ENCODE measurements around the gene ZNF311. TPM values are rescaled to one million over a fixed set of nuclear protein-coding genes. Genes with fewer than 3 reads are reported as not detected.

Gene ZNF311
- total RNA-seq, 2 experiments from 2014 or later: 0.31 to 0.43 TPM

DNA sequence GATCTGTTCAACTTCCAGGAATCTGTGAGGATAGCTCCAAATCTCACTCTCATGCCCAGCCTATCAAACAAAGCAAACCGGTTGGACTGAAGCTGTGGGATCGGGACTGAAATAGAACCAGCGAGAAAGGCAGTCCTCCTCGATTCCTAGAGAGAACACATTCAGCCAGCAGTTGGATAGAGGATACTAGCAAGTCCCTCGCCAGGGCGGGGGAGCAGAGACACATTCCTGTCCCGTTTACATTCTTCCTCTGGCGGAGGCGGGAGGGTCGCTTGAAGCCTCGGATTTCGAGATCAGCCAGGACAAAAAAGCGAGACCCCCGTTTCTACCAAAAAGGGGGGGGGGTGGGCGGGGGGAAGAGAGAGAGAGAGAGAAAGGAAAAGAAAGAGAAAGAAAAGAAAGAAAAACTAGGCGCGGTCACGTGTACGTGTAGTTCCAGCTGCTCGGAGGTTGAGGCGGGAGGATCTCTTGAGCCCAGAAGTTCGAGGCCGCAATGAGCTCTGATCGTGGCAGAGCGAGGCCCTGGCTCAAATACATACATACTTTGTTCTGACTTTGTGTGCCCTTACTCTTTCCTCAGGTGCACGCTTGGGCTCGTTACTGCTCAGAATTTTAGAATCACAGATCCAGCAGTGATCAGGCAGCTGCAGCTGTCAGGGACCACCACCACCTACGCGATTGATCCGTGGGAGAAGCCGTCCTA is 19.5 kb downstream of the ZNF311 start:
- Mint-ChIP-seq H3K4me3 (peak overlapping the region; percentile 69), H3K27ac (no peak overlapping the region), H3K9me3 (no peaks in the 10 kb centered on the region), H3K36me3 (ENCODE audit: low read depth) (peaks cover 5% of the 10 kb centered on the region), H3K27me3 (peaks cover 26% of the 10 kb centered on the region), H3K4me1 (ENCODE audit: low read depth) (peaks cover 43% of the 10 kb centered on the region)
- ChIA-PET POLR2A (interaction anchor here (0.6 to 1.0 kb wide), 2 partner anchors 90 to 132 kb away, joined by 3 read pairs; no protein-coding TSS in a partner anchor), CTCF (interaction anchor here (0.7 to 3.0 kb wide), 4 partner anchors 31 to 149 kb away, joined by 3 to 14 read pairs (median 4); no protein-coding TSS in a partner anchor)
- ATAC-seq (no peak), DNase-seq (peak; percentile 51)
- intact Hi-C loops (cut with micrococcal nuclease): loop anchor here (10.0 kb wide), 2 partner anchors 121 to 151 kb away; no protein-coding TSS in a partner anchor
- TF ChIP-seq, protein P1, sequence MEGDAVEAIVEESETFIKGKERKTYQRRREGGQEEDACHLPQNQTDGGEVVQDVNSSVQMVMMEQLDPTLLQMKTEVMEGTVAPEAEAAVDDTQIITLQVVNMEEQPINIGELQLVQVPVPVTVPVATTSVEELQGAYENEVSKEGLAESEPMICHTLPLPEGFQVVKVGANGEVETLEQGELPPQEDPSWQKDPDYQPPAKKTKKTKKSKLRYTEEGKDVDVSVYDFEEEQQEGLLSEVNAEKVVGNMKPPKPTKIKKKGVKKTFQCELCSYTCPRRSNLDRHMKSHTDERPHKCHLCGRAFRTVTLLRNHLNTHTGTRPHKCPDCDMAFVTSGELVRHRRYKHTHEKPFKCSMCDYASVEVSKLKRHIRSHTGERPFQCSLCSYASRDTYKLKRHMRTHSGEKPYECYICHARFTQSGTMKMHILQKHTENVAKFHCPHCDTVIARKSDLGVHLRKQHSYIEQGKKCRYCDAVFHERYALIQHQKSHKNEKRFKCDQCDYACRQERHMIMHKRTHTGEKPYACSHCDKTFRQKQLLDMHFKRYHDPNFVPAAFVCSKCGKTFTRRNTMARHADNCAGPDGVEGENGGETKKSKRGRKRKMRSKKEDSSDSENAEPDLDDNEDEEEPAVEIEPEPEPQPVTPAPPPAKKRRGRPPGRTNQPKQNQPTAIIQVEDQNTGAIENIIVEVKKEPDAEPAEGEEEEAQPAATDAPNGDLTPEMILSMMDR (IDR thresholded peaks at IDR 0.05): no peak

DNA sequence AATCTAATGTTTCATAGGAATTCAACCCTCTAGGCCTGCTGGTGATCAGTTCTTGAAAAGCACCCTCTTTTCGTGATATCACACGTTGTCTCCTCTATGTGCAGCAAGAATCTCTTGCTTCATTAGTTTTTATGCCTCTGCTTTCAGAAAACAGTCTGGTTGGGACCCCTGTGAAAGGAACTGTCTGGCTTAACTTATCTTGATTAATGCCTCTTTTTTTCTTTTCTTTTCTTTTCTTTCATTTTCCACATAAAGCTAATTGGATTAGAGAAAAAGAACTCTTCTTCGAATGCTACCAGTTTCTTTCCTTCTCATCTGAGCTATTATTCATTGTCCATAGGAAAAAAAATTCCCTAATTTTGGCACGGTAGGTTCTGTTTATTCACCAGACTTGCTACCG is 21.3 kb downstream of the ZNF311 start:
- ATAC-seq (no peak), DNase-seq (no peak)
- ChIA-PET POLR2A (interaction anchor here (0.7 kb wide), 1 partner anchor 93 kb away, joined by 4 read pairs; no protein-coding TSS in a partner anchor), CTCF (interaction anchor here (1.4 to 3.0 kb wide), 2 partner anchors 20 to 32 kb away, joined by 3 to 14 read pairs; no protein-coding TSS in a partner anchor)
- Mint-ChIP-seq H3K27ac (no peak overlapping the region), H3K9me3 (no peaks in the 10 kb centered on the region), H3K4me3 (no peak overlapping the region), H3K4me1 (ENCODE audit: low read depth) (peaks cover 48% of the 10 kb centered on the region), H3K36me3 (ENCODE audit: low read depth) (peaks cover 5% of the 10 kb centered on the region), H3K27me3 (peaks cover 34% of the 10 kb centered on the region)
- intact Hi-C loops (cut with micrococcal nuclease): loop anchor here (5.0 to 10.0 kb wide), 3 partner anchors 33 to 149 kb away; no protein-coding TSS in a partner anchor
- TF ChIP-seq, protein P1 (IDR thresholded peaks at IDR 0.05): no peak

DNA sequence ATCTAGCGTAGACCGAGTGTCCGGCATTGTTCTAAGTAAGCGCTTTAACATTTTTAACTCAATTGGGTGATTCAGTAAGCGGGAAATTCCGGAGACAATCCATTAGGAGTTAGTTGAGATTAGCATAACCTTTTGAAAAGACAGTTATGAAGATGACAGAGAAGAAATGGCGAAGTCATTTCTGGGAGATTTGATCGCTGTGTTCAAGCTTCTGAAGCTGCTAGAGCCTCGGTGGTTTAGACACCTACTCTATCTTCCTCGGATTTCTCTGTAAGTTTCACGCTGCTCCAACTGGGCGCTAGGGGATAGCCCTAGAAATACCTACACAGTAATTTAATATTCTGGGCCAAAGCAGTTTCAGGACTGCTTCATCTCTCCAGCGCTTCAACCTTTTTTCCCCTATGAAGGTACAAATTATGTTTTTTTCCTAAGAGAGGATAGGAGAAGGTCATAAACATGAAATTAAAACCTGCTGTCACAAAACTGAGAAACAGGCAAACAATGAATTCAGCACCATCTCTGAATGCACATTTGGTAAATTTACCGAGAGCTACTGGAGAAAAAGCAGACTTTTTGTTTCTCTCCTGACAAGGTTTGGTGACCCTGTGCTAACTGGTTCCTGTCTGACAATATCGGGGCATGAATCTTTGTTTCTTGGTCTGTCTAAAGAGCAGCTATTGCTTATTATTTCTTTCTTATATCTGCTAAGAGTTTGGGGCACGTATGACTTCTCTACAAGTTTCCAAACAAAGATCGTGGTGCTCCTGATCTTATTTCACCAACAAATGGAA is 22.4 kb downstream of the ZNF311 start:
- ATAC-seq (peak; percentile 18), DNase-seq (peak; percentile 20)
- Mint-ChIP-seq H3K27me3 (peaks cover 37% of the 10 kb centered on the region), H3K9me3 (no peaks in the 10 kb centered on the region), H3K27ac (no peak overlapping the region), H3K4me3 (peak overlapping the region; percentile 84), H3K36me3 (ENCODE audit: low read depth) (peaks cover 5% of the 10 kb centered on the region), H3K4me1 (ENCODE audit: low read depth) (peaks cover 49% of the 10 kb centered on the region)
- TF ChIP-seq, protein P1 (IDR thresholded peaks at IDR 0.05): no peak
- ChIA-PET CTCF (interaction anchor here (1.4 to 4.7 kb wide), 3 partner anchors 21 to 144 kb away, joined by 3 to 30 read pairs (median 10); no protein-coding TSS in a partner anchor), POLR2A (interaction anchor here (1.5 kb wide), 1 partner anchor 145 kb away, joined by 4 read pairs; no protein-coding TSS in a partner anchor)
- intact Hi-C loops (cut with micrococcal nuclease): loop anchor here (5.0 to 10.0 kb wide), 3 partner anchors 35 to 148 kb away; no protein-coding TSS in a partner anchor

DNA sequence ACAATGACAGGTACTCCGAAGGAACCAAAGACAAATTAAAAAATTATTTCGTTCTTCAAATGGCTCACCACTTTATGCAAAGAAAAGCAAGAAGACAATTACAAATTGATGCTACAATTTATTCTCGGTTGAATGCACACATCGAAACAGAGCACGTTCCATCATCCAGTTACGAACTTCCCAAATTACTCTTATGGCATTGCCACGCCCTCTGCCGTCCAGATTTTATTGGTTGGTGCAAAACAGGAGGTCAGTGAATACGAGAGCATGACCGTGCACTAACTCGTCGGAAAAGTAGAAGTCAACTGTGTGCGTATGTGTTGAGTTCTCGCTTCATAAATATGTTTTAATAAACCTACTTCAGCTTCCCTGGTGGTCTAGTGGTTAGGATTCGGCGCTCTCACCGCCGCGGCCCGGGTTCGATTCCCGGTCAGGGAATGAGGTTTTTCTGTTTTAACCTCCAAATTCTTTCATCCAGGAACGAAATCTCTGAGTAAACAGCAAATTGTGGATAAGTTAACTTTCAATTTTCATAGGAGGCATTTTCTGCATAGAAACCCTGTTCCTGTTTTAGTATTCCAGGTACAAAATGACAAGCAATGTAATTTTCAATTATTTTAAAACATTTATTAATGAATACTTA is 23.2 kb downstream of the ZNF311 start:
- Mint-ChIP-seq H3K27me3 (peaks cover 38% of the 10 kb centered on the region), H3K36me3 (ENCODE audit: low read depth) (peaks cover 5% of the 10 kb centered on the region), H3K9me3 (no peaks in the 10 kb centered on the region), H3K4me1 (ENCODE audit: low read depth) (peaks cover 53% of the 10 kb centered on the region), H3K27ac (peak overlapping the region; percentile 91), H3K4me3 (peak overlapping the region; percentile 84)
- intact Hi-C loops (cut with micrococcal nuclease): loop anchor here (2.0 to 10.0 kb wide), 4 partner anchors 31 to 147 kb away; no protein-coding TSS in a partner anchor
- peak; percentile 77 for DNase-seq
- TF ChIP-seq, protein P1 (IDR thresholded peaks at IDR 0.05): no peak
- CTCF ChIA-PET: interaction anchor here (1.0 to 4.7 kb wide), 3 partner anchors 34 to 143 kb away, joined by 4 to 30 read pairs (median 10); no protein-coding TSS in a partner anchor
- POLR2A ChIA-PET: interaction anchor here (1.5 to 2.5 kb wide), 4 partner anchors 41 to 1117 kb away, joined by 4 to 13 read pairs (median 5); partner anchors contain the start of gene TRIM27
- peak; percentile 48 for ATAC-seq
